Fibroblast of skin of left quadriceps (primary cell): ENCODE measurements around the gene OLFM1.

ENCODE experiments used
- DNase-seq, 2 experiments: peaks; one replicate each; pipeline ENCODE4 v3.0.0-alpha.2; 2013; ENCODE audit warnings: low read depth in 2 of 2

Gene OLFM1

GRCh38 chr9:135088979-135089847 lies 1.7 kb downstream of the OLFM1 start:
- no peak for DNase-seq

- no peak for DNase-seq
These were observed 2.6 kb downstream of the OLFM1 start for GRCh38 chr9:135090081-135090480.

- no peak for DNase-seq
These were observed 3.1 kb downstream of the OLFM1 start for GRCh38 chr9:135090547-135090946.

GRCh38 chr9:135091545-135091944 lies 4.1 kb downstream of the OLFM1 start:
- DNase-seq = no peak

GRCh38 chr9:135093111-135093510 lies 5.6 kb downstream of the OLFM1 start:
- no peak for DNase-seq

GRCh38 chr9:135093911-135094584 lies 6.6 kb downstream of the OLFM1 start:
- DNase-seq = no peak

GRCh38 chr9:135095470-135096407 lies 8.3 kb downstream of the OLFM1 start:
- no peak for DNase-seq

GRCh38 chr9:135096408-135096895 lies 9.0 kb downstream of the OLFM1 start:
- no peak for DNase-seq

- DNase-seq = no peak
These were observed 11.1 kb downstream of the OLFM1 start for GRCh38 chr9:135098400-135099105.

GRCh38 chr9:135099574-135099973 lies 12.1 kb downstream of the OLFM1 start:
- DNase-seq = no peak

GRCh38 chr9:135100241-135100681 lies 12.8 kb downstream of the OLFM1 start:
- no peak for DNase-seq

GRCh38 chr9:135100725-135101410 lies 13.4 kb downstream of the OLFM1 start:
- DNase-seq = no peak

GRCh38 chr9:135101486-135101885 lies 14.0 kb downstream of the OLFM1 start:
- no peak for DNase-seq

GRCh38 chr9:135101926-135102325 lies 14.5 kb downstream of the OLFM1 start:
- no peak for DNase-seq

- DNase-seq = no peak
These were observed 14.9 kb downstream of the OLFM1 start for GRCh38 chr9:135102331-135102730.

- DNase-seq = no peak
These were observed 15.6 kb downstream of the OLFM1 start for GRCh38 chr9:135103001-135103446.

- DNase-seq = no peak
These were observed 16.6 kb downstream of the OLFM1 start for GRCh38 chr9:135103931-135104639.

GRCh38 chr9:135104761-135105160 lies 17.3 kb downstream of the OLFM1 start:
- DNase-seq = no peak

GRCh38 chr9:135105211-135105745 lies 17.8 kb downstream of the OLFM1 start:
- no peak for DNase-seq
